Measurements from ENCODE around the gene FAM200A.

FAM200A gene

DNA sequence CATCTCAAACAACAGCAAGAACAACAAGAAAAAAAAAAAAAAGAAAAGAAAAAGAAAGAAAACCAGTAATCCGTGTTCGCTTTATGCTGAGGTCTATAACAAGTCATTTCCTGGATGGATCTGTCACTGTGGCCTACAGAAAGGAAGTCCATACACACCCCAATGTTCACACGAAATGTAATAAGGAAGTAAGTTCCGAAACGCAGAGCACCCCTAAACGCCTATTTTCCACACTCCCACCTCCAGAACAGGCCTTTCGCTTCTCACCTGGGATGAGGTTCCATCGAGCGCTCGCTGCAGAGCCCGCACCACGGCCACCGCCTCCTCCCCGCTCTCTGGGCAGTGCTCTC lies 52.6 kb downstream of the FAM200A start:
- H3K27ac ChIP-seq (ENCODE audit: low read depth, low read length) = peak overlapping the region; percentile 100
- peak overlapping the region; percentile 97 for H3K9ac ChIP-seq (ENCODE audit: low read length)
- peaks cover 1% of the 10 kb centered on the region for H3K9me3 ChIP-seq (ENCODE audit: low read length)
- H3K36me3 ChIP-seq (ENCODE audit: insufficient read depth, low read length) = peaks cover 13% of the 10 kb centered on the region
- H3K4me1 ChIP-seq (ENCODE audit: insufficient read depth, low read length) = peaks cover 24% of the 10 kb centered on the region
- H3K27me3 ChIP-seq (ENCODE audit: control insufficient read depth in 1 of 2, insufficient read depth in 2 of 2, low read length in 2 of 2) = no peaks in the 10 kb centered on the region
- peak overlapping the region; percentile 80 to 100 for H3K4me3 ChIP-seq (ENCODE audit: low read depth in 1 of 2, low read length in 2 of 2)

- H3K4me3 ChIP-seq (ENCODE audit: low read depth in 1 of 2, low read length in 2 of 2) = peak overlapping the region; percentile 32 to 100
- H3K9ac ChIP-seq (ENCODE audit: low read length) = no peak overlapping the region
- peaks cover 24% of the 10 kb centered on the region for H3K4me1 ChIP-seq (ENCODE audit: insufficient read depth, low read length)
- no peaks in the 10 kb centered on the region for H3K27me3 ChIP-seq (ENCODE audit: control insufficient read depth in 1 of 2, insufficient read depth in 2 of 2, low read length in 2 of 2)
- peaks cover 9% of the 10 kb centered on the region for H3K9me3 ChIP-seq (ENCODE audit: low read length)
- H3K27ac ChIP-seq (ENCODE audit: low read depth, low read length) = no peak overlapping the region
- peaks cover 21% of the 10 kb centered on the region for H3K36me3 ChIP-seq (ENCODE audit: insufficient read depth, low read length)
Measured at GRCh38 chr7:99498546-99498944, 53.4 kb downstream of the FAM200A start.

DNA sequence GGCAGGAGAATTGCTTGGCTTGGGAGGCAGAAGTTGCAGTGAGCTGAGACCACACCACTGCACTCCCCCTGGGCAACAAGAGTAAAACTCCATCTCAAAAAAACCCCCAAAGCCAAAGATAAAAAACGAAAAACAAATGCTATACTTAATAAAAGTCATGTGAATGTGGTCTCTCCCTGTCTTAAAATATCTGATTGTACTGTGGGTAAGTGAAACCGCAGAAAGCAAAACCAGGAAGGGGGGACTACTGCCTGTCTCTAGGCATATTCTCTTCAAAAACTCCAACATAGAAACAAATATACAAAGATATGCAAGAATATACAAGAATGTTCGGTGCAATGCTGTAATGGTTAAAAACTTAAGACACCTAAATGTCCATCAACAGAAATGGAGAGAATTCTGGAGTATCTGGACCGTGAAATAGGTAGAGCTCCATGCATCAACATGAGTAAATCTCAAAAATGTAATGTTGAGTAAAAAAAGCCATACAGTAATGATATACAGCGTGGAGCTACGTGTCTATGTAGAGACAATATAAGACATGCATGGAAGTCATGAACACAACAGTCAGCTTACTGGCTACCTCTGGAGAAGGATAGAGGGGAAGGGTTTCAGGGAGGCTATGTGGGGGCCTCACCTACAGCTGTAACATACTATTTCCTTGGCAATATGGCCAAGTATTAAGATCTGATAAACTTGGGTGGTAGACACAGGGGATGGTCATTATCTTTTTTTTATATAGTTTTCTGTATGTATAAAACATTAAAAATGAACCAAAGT lies 54.0 kb downstream of the FAM200A start:
- Histone ChIP-seq H3K27me3 (ENCODE audit: control insufficient read depth in 1 of 2, insufficient read depth in 2 of 2, low read length in 2 of 2) (no peaks in the 10 kb centered on the region), H3K27ac (ENCODE audit: low read depth, low read length) (no peak overlapping the region), H3K4me1 (ENCODE audit: insufficient read depth, low read length) (peaks cover 24% of the 10 kb centered on the region), H3K4me3 (ENCODE audit: low read depth in 1 of 2, low read length in 2 of 2) (peak overlapping the region; percentile 32 to 100), H3K9me3 (ENCODE audit: low read length) (peaks cover 12% of the 10 kb centered on the region), H3K9ac (ENCODE audit: low read length) (no peak overlapping the region), H3K36me3 (ENCODE audit: insufficient read depth, low read length) (peaks cover 26% of the 10 kb centered on the region)

All from muscle layer of colon (tissue), 2 donors.